GM21723 (cell line): ENCODE data around the gene CDX1.

Experiments
- ATAC-seq: cut with Tn5 transposase; IDR thresholded peaks from one replicate; pipeline ENCODE4 v1.9.1; 2021; ENCODE audit warnings: mild to moderate bottlenecking, moderate library complexity; ENCODE audit not compliant: unreplicated experiment

CDX1 gene

GRCh38 chr5:150181027-150181426 lies 14.4 kb downstream of the CDX1 start:
- ATAC-seq = no peak

- ATAC-seq = no peak
These were observed 15.4 kb downstream of the CDX1 start for GRCh38 chr5:150181766-150182545.

- ATAC-seq = no peak
These were observed 16.2 kb downstream of the CDX1 start for GRCh38 chr5:150182774-150183173.

- no peak for ATAC-seq
These were observed 16.9 kb downstream of the CDX1 start for GRCh38 chr5:150183436-150183835.

- ATAC-seq = no peak
These were observed 17.4 kb downstream of the CDX1 start for GRCh38 chr5:150184006-150184405.

GRCh38 chr5:150184990-150185912 lies 18.7 kb downstream of the CDX1 start:
- ATAC-seq = no peak

- no peak for ATAC-seq
These were observed 19.6 kb downstream of the CDX1 start for GRCh38 chr5:150186137-150186536.

- ATAC-seq = no peak
These were observed 20.3 kb downstream of the CDX1 start for GRCh38 chr5:150186897-150187296.

- ATAC-seq = no peak
These were observed 21.7 kb downstream of the CDX1 start for GRCh38 chr5:150188146-150188842.

GRCh38 chr5:150189326-150189725 lies 22.7 kb downstream of the CDX1 start:
- ATAC-seq = no peak

- no peak for ATAC-seq
These were observed 23.3 kb downstream of the CDX1 start, which contains the start of gene SLC6A7 for GRCh38 chr5:150189728-150190502. Gene SLC6A7, plus strand, starts transcription at chr5:150190062. Its CDS starts 266 bp downstream, at chr5:150190328.

- no peak for ATAC-seq
These were observed 24.0 kb downstream of the CDX1 start for GRCh38 chr5:150190503-150190979.

GRCh38 chr5:150190987-150191386 lies 24.4 kb downstream of the CDX1 start:
- ATAC-seq = no peak

- no peak for ATAC-seq
These were observed 25.9 kb downstream of the CDX1 start for GRCh38 chr5:150192462-150192861.

GRCh38 chr5:150195736-150196485 lies 29.3 kb downstream of the CDX1 start:
- no peak for ATAC-seq

- no peak for ATAC-seq
These were observed 29.9 kb downstream of the CDX1 start for GRCh38 chr5:150196514-150196913.

- ATAC-seq = no peak
These were observed 30.4 kb downstream of the CDX1 start for GRCh38 chr5:150196986-150197385.

GRCh38 chr5:150197476-150197875 lies 30.9 kb downstream of the CDX1 start:
- no peak for ATAC-seq

- no peak for ATAC-seq
These were observed 35.9 kb downstream of the CDX1 start for GRCh38 chr5:150202501-150202900.
